Gastrocnemius medialis (tissue), 4 donors: Measurements from ENCODE around the gene ITGB7. TPM values are rescaled to one million over a fixed set of nuclear protein-coding genes. Genes with fewer than 3 reads are reported as not detected.
A peak's percentile ranks its signal among the peaks of the same experiment; 100 is the strongest.

Experiments
- ATAC-seq, 2 donors: fragments of 150-250 bp; one replicate each; pipeline ENCODE4 v1.9.1; 2016
- DNase-seq, 2 donors: peaks; one replicate each; pipeline ENCODE4 v3.0.0-alpha.2; 2019
- H3K27ac ChIP-seq, 4 donors: fragments of 200-600 bp; sonication (generic); 1 replicate in 1 of 4; 2 replicates in 3 of 4; pipeline ENCODE4 v1.5.1; 2016 to 2018; ENCODE audit warnings: mild to moderate bottlenecking in 2 of 4, moderate library complexity in 1 of 4
- H3K27me3 ChIP-seq, 3 donors: fragments of 200-600 bp; sonication (generic) in 2 of 3; 1 replicate in 1 of 3; 2 replicates in 2 of 3; pipeline versions ENCODE4 v1.5.1 to v1.6.0; 2016 to 2019; ENCODE audit warnings: mild to moderate bottlenecking in 1 of 3, moderate library complexity in 1 of 3
- H3K36me3 ChIP-seq, 2 donors: fragments of 200-600 bp; sonication (generic) in 1 of 2; one replicate each; pipeline ENCODE4 v1.5.1; 2017 to 2018
- H3K4me1 ChIP-seq, 2 donors: fragments of 200-600 bp; sonication (generic) in 1 of 2; one replicate each; pipeline ENCODE4 v1.5.1; 2016 to 2017; ENCODE audit warnings: mild to moderate bottlenecking in 2 of 2
- H3K4me3 ChIP-seq, 4 donors: fragments of 200-600 bp; sonication (generic) in 3 of 4; 1 replicate in 1 of 4; 2 replicates in 3 of 4; pipeline ENCODE4 v1.5.1; 2016 to 2019; ENCODE audit warnings: mild to moderate bottlenecking in 2 of 4
- H3K9me3 ChIP-seq, 3 donors: fragments of 200-600 bp; sonication (generic) in 2 of 3; 1 replicate in 1 of 3; 2 replicates in 2 of 3; pipeline ENCODE4 v1.5.1; 2016 to 2019
- CTCF ChIP-seq, 5 experiments: fragments of 450-650 bp in 3 of 5; fragments of 200-600 bp in 2 of 5; sonication (generic) in 2 of 5; IDR thresholded peaks in 4 of 5; conservative IDR thresholded peaks in 1 of 5; 1 replicate in 4 of 5; 2 replicates in 1 of 5; pipeline ENCODE4 v1.5.1; 2016 to 2019; ENCODE audit warnings: antibody characterized with exemption in 5 of 5, mild to moderate bottlenecking in 3 of 5, moderate library complexity in 3 of 5
- POLR2A ChIP-seq, 2 donors: fragments of 450-650 bp; IDR thresholded peaks; one replicate each; pipeline ENCODE4 v1.6.1; 2017; ENCODE audit warnings: antibody characterized with exemption in 2 of 2, mild to moderate bottlenecking in 2 of 2, moderate library complexity in 2 of 2
- in situ Hi-C, 4 donors: fragments of 200-750 bp; cut with MboI; loops; one replicate each; pipeline versions ENCODE4 v1.15.0 to v1.8.0; 2017; ENCODE audit warnings: low sequenced_read_pairs in 4 of 4
- intact Hi-C: fragments of 100-400 bp; cut with DNase I; formaldehyde crosslinking; loops from one replicate; pipeline ENCODE4 v1.15.1; 2023; ENCODE audit warnings: low total_unique reads
- total RNA-seq, 4 donors: library from RNA; depleted of rRNA; stranded (reverse); fragments of >200 nt; gene quantifications; one replicate each; pipeline versions ENCODE4 v1.1.0 to v1.2.3, GENCODE V29; 2016

The ITGB7 gene
- total RNA-seq, 4 donors from 2014 or later, result 0.73 to 0.81 TPM; not detected in 2

DNA sequence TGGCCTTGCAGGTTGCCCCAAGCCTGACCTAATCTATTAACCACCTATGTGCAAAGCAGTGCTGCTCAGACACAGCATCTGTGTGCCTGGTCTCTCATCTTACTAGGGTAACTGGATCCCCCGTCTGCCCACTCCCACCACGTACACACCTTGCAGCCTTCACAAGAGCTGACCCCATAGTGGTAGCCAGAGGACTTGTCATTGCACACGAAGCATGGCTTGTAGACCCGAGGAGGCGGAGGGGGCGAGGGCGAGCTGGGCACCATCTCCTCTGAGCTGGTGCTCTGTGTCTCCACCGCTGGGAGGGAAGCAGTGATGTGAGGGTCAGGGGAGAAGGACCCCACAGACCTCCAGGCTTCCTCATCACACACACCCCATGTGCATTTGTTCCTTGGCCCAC, 8.4 kb upstream of the ITGB7 start:
- Histone ChIP-seq H3K4me1 (peaks cover 46 to 48% of the 10 kb centered on the region in 2 donors), H3K27me3 (no peaks in the 10 kb centered on the region), H3K27ac (peak overlapping the region; percentile 68 to 100 (median 98)), H3K4me3 (no peak overlapping the region), H3K9me3 (no peaks in the 10 kb centered on the region), H3K36me3 (peaks cover 0 to 11% of the 10 kb centered on the region in 2 donors)
- no peak for ATAC-seq
- in situ Hi-C loops (loop anchor here in 2 of 4 donors (10.0 kb wide), 2 partner anchors 69 to 129 kb away; no protein-coding TSS in a partner anchor), intact Hi-C loops (loop anchor here (5.0 kb wide), 1 partner anchor 287 kb away; the partner anchor contains the start of gene TARBP2)
- TF ChIP-seq CTCF (IDR thresholded peaks at IDR 0.05 in 4 of 5, conservative IDR thresholded peaks at IDR 0.05 in 1 of 5), result no peak
- TF ChIP-seq POLR2A (IDR thresholded peaks at IDR 0.05), result no peak
- no peak for DNase-seq

- intact Hi-C loops, result loop anchor here (5.0 kb wide), 1 partner anchor 287 kb away; the partner anchor contains the start of gene TARBP2
- no peak overlapping the region for H3K4me3 ChIP-seq
- peak overlapping the region; percentile 68 to 100 (median 98) for H3K27ac ChIP-seq
- peaks cover 0 to 11% of the 10 kb centered on the region in 2 donors for H3K36me3 ChIP-seq
- peaks cover 43 to 46% of the 10 kb centered on the region in 2 donors for H3K4me1 ChIP-seq
- no peak for TF ChIP-seq CTCF (IDR thresholded peaks at IDR 0.05 in 4 of 5, conservative IDR thresholded peaks at IDR 0.05 in 1 of 5)
- no peak for TF ChIP-seq POLR2A (IDR thresholded peaks at IDR 0.05)
- no peaks in the 10 kb centered on the region for H3K27me3 ChIP-seq
- DNase-seq (no peak), ATAC-seq (no peak)
- in situ Hi-C loops, result loop anchor here (5.0 to 10.0 kb wide), 4 partner anchors 67 to 130 kb away; no protein-coding TSS in a partner anchor
- H3K9me3 ChIP-seq, result no peaks in the 10 kb centered on the region
Observed at GRCh38 chr12:53214687-53215455, 7.8 kb upstream of the ITGB7 start.

- no peak for DNase-seq
- no peak for ATAC-seq
- TF ChIP-seq POLR2A (IDR thresholded peaks at IDR 0.05), result no peak
- TF ChIP-seq CTCF (IDR thresholded peaks at IDR 0.05 in 4 of 5, conservative IDR thresholded peaks at IDR 0.05 in 1 of 5), result no peak
- no peaks in the 10 kb centered on the region for H3K27me3 ChIP-seq
- no peak overlapping the region for H3K4me3 ChIP-seq
- H3K4me1 ChIP-seq, result peaks cover 40 to 46% of the 10 kb centered on the region in 2 donors
- H3K27ac ChIP-seq, result peak overlapping the region; percentile 68 to 100 (median 98)
- peaks cover 0 to 11% of the 10 kb centered on the region in 2 donors for H3K36me3 ChIP-seq
- intact Hi-C loops (no loop called here), in situ Hi-C loops (loop anchor here (5.0 to 10.0 kb wide), 4 partner anchors 68 to 131 kb away; no protein-coding TSS in a partner anchor)
- H3K9me3 ChIP-seq, result no peaks in the 10 kb centered on the region
Observed at GRCh38 chr12:53214221-53214620, 7.2 kb upstream of the ITGB7 start.

DNA sequence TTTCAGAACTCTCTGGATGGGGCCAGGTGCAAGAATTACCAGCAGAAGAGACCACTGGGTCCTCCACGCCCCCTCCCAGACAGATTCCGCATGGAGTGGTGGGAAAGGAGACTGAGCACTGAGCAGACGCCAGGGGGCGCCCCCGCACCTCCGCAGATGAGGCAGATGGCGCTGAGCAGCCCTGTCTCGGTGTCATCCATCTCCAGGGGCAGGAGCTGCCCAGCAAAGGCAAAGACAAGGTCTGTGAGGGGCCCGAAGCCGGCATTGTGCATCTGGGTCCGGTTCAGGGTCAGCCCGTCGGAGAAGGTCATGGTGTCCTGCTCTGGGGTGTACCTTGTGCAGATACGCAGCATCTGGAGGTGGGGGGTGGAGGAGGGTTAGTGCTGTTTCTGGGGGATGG, 6.3 kb upstream of the ITGB7 start:
- TF ChIP-seq POLR2A (IDR thresholded peaks at IDR 0.05), result no peak
- peak; percentile 94 to 97 (median 97) for TF ChIP-seq CTCF (IDR thresholded peaks at IDR 0.05 in 4 of 5, conservative IDR thresholded peaks at IDR 0.05 in 1 of 5)
- Histone ChIP-seq H3K9me3 (no peaks in the 10 kb centered on the region), H3K27me3 (no peaks in the 10 kb centered on the region), H3K4me3 (no peak overlapping the region), H3K4me1 (peaks cover 32 to 45% of the 10 kb centered on the region in 2 donors), H3K27ac (no peak overlapping the region), H3K36me3 (peaks cover 0 to 11% of the 10 kb centered on the region in 2 donors)
- DNase-seq (peak; percentile 66 to 74), ATAC-seq (peak; percentile 75 to 86)
- intact Hi-C loops, result loop anchor here (1.0 to 2.0 kb wide), 6 partner anchors 38 to 131 kb away; partner anchors contain the start of genes AAAS, ESPL1 and PFDN5
- in situ Hi-C loops, result loop anchor here (5.0 to 10.0 kb wide), 4 partner anchors 69 to 131 kb away; no protein-coding TSS in a partner anchor
